DOHH2 (cell line): Measurements from ENCODE around the gene RRP8.

Source experiments
- H3F3A ChIP-seq: fragments of 200-600 bp; sonication (generic), shearing (Covaris generic); 2 replicates; pipeline ENCODE4 v1.6.0; 2016; ENCODE audit warnings: antibody characterized with exemption, mild to moderate bottlenecking; ENCODE audit not compliant: control insufficient read depth, insufficient read depth
- H3K27ac ChIP-seq: fragments of 200-600 bp; sonication (generic); 2 replicates; pipeline ENCODE4 v1.5.1; 2014; ENCODE audit warnings: low read depth, mild to moderate bottlenecking, low read length, moderate library complexity
- H3K27me3 ChIP-seq: fragments of 200-600 bp; sonication (generic); 2 replicates; pipeline ENCODE4 v1.6.1; 2014; ENCODE audit warnings: mild to moderate bottlenecking, low read length, mixed read lengths; ENCODE audit not compliant: control insufficient read depth
- H3K36me3 ChIP-seq: fragments of 200-600 bp; sonication (generic); 2 replicates; pipeline ENCODE4 v1.6.1; 2014; ENCODE audit warnings: mild to moderate bottlenecking, low read length, moderate library complexity, mixed read lengths; ENCODE audit not compliant: control insufficient read depth
- H3K4me1 ChIP-seq: fragments of 200-600 bp; sonication (generic); 2 replicates; pipeline ENCODE4 v1.6.1; 2014; ENCODE audit warnings: mild to moderate bottlenecking, low read length, mixed read lengths; ENCODE audit not compliant: control insufficient read depth
- H3K4me2 ChIP-seq: fragments of 200-600 bp; sonication (generic); 2 replicates; pipeline ENCODE4 v1.6.0; 2014; ENCODE audit warnings: mild to moderate bottlenecking, low read length, moderate library complexity
- H3K4me3 ChIP-seq: fragments of 200-600 bp; sonication (generic); 2 replicates; pipeline ENCODE4 v1.5.1; 2014; ENCODE audit warnings: mild to moderate bottlenecking, low read length, mixed read lengths
- H3K79me2 ChIP-seq: fragments of 200-600 bp; sonication (generic); 2 replicates; pipeline ENCODE4 v1.6.1; 2014; ENCODE audit warnings: mild to moderate bottlenecking, low read length, mixed read lengths; ENCODE audit not compliant: control insufficient read depth
- H3K9me2 ChIP-seq: fragments of 200-600 bp; sonication (generic); replicated peaks from 2 replicates; pipeline ENCODE4 v1.6.1; 2014; ENCODE audit warnings: mild to moderate bottlenecking, low read length, mixed read lengths; ENCODE audit not compliant: control insufficient read depth
- H3K9me3 ChIP-seq: fragments of 200-600 bp; sonication (generic); 2 replicates; pipeline ENCODE4 v1.6.1; 2014; ENCODE audit warnings: antibody characterized with exemption, low read length, mixed read lengths; ENCODE audit not compliant: control insufficient read depth, insufficient read depth
- H4K20me1 ChIP-seq: fragments of 200-600 bp; sonication (generic); 2 replicates; pipeline ENCODE4 v1.6.0; 2014; ENCODE audit warnings: low read depth, mild to moderate bottlenecking, antibody characterized with exemption, low read length, moderate library complexity; ENCODE audit not compliant: control insufficient read depth, insufficient read depth
- CTCF ChIP-seq: fragments of 200-600 bp; sonication (generic); IDR thresholded peaks from one replicate; pipeline ENCODE4 v1.5.1; 2014; ENCODE audit warnings: antibody characterized with exemption, mild to moderate bottlenecking, low read depth, low read length; ENCODE audit not compliant: poor library complexity, severe bottlenecking
- EZH2phosphoT487 ChIP-seq: fragments of 200-600 bp; sonication (generic); IDR thresholded peaks from 2 replicates; pipeline ENCODE4 v1.6.1; 2017; ENCODE audit warnings: borderline replicate concordance, mild to moderate bottlenecking, antibody characterized with exemption, low read length, moderate library complexity, mixed read lengths

The RRP8 gene

GRCh38 chr11:6574816-6575715 is 28.4 kb downstream of the RRP8 start:
- TF ChIP-seq CTCF, result no peak
- TF ChIP-seq EZH2phosphoT487, result no peak
- no peaks in the 10 kb centered on the region for H4K20me1 ChIP-seq
- H3K4me2 ChIP-seq, result no peak overlapping the region
- no peaks in the 10 kb centered on the region for H3K36me3 ChIP-seq
- no peaks in the 10 kb centered on the region for H3K4me1 ChIP-seq
- H3K9me3 ChIP-seq, result no peaks in the 10 kb centered on the region
- no peaks in the 10 kb centered on the region for H3K79me2 ChIP-seq
- H3K4me3 ChIP-seq, result no peak overlapping the region
- no peaks in the 10 kb centered on the region for H3K27me3 ChIP-seq
- no peak overlapping the region for H3K27ac ChIP-seq
- H3F3A ChIP-seq, result 0 out of 2 replicates have a peak, but pooled peaks cover 2% of the 10 kb centered on the region
- no peaks in the 10 kb centered on the region for H3K9me2 ChIP-seq

- Histone ChIP-seq H3F3A (no peaks in the 10 kb centered on the region), H4K20me1 (no peaks in the 10 kb centered on the region), H3K4me2 (no peak overlapping the region), H3K4me3 (no peak overlapping the region), H3K79me2 (no peaks in the 10 kb centered on the region), H3K9me2 (no peaks in the 10 kb centered on the region), H3K4me1 (no peaks in the 10 kb centered on the region), H3K36me3 (no peaks in the 10 kb centered on the region), H3K9me3 (no peaks in the 10 kb centered on the region), H3K27ac (no peak overlapping the region), H3K27me3 (no peaks in the 10 kb centered on the region)
- TF ChIP-seq CTCF (no peak), EZH2phosphoT487 (no peak)
Observed at GRCh38 chr11:6572215-6572614, 31.2 kb downstream of the RRP8 start.

- no peaks in the 10 kb centered on the region for H3K9me3 ChIP-seq
- no peak overlapping the region for H3K4me3 ChIP-seq
Observed at GRCh38 chr11:6571434-6572008, 31.9 kb downstream of the RRP8 start.

More at GRCh38 chr11:6571434-6572008, 31.9 kb downstream of the RRP8 start:
- H3K27me3 ChIP-seq, result no peaks in the 10 kb centered on the region
- TF ChIP-seq EZH2phosphoT487 (no peak), CTCF (no peak)
- no peak overlapping the region for H3K4me2 ChIP-seq
- H3K36me3 ChIP-seq, result no peaks in the 10 kb centered on the region
- H3K27ac ChIP-seq, result no peak overlapping the region
- H4K20me1 ChIP-seq, result no peaks in the 10 kb centered on the region
- H3K9me2 ChIP-seq, result no peaks in the 10 kb centered on the region
- no peaks in the 10 kb centered on the region for H3K4me1 ChIP-seq
- no peaks in the 10 kb centered on the region for H3F3A ChIP-seq
- H3K79me2 ChIP-seq, result no peaks in the 10 kb centered on the region
